HG02852 (cell line): ENCODE results near the gene VANGL1.
A peak's percentile ranks its signal among the peaks of the same experiment; 100 is the strongest.

ENCODE experiments used
- ATAC-seq: cut with Tn5 transposase; IDR thresholded peaks from one replicate; pipeline ENCODE4 v1.9.1; 2021; ENCODE audit warnings: mild to moderate bottlenecking, moderate library complexity; ENCODE audit not compliant: unreplicated experiment

VANGL1 gene

DNA sequence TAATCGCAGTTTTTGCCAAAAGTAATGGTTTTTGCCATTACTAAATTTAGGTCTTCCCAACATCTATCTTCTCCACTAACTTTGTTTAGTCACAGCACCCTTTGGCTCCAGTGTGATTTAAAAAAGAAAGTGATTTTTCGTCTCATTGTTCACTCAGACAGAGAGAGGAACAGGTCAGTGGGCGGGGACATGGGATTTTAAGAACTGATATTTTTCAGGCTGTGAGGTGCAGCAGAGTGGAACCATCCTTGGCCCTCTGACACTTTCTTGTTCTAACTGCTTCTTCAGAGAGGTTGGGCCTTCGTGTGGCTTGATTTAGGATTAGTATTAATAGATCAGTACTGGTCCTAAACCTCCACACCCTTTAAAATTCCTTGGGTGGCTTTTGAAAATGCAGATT, 88.0 kb downstream of the VANGL1 start:
- ATAC-seq = peak; percentile 96

DNA sequence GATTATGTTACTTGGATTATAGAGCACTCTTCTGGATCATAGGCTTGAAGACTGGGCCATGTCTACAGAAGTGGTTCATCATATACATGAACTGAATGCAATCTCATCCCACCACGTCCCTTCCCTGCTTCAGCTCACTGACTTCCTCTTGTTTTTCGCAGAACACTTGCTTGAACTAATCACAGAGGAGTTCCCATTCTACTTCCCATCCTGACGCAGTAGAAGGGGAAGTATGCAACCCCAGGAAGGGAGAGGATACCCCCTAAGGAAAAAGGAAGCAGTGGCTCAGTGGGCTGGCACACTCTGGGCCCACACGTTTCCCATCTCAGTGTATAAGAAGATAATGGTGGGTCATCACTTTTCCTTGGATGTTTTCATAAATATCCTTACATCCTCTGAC, 90.5 kb downstream of the VANGL1 start:
- no peak for ATAC-seq

DNA sequence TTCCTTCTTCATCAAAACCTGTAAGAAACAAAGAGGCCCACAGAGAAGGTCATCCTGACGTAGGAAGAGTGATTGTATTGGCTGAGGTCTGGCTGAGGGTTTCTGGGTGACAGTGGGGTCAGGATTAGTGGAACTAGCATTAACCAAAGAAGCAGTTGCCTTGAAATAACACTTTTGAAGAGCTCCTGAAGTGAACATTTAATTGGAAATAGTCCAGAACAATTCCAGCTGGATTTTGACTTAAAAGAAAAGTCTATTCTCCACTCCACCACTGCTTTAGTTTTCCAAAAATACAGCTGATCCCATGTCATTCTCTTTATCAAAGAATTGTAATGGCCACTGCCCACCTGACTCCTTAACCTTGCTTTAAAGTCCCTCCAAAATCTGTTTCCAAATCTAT, 99.0 kb downstream of the VANGL1 start:
- ATAC-seq = no peak

DNA sequence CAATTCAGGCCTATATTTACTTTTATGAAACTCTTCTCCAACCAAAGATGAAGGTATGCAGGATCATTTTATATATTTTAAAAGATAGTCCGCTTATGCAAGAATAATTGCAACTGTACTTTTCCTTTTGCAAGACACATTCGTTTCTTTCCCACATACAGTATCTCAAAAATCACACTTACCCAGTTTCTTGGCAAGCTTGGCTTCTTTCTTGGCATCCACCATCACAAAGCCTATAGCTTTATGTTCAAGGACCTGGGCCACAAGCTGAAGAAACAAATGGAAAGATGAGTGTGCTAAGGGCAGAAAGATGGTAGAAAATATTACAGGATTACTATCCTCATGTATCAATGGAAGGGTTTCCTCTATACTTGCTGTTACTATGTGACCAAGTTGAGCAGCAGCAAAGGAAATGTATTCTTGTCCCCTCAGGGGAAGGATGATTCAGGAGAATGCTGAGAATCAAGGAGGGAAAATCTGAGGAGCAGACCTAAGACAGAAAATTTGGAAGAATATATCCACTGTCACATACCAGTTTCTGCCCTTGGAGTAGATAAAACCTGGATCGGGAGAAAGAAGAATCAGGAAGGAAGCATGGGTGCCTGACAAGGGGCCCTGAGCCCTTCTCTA, 103.0 kb downstream of the VANGL1 start:
- ATAC-seq = no peak

DNA sequence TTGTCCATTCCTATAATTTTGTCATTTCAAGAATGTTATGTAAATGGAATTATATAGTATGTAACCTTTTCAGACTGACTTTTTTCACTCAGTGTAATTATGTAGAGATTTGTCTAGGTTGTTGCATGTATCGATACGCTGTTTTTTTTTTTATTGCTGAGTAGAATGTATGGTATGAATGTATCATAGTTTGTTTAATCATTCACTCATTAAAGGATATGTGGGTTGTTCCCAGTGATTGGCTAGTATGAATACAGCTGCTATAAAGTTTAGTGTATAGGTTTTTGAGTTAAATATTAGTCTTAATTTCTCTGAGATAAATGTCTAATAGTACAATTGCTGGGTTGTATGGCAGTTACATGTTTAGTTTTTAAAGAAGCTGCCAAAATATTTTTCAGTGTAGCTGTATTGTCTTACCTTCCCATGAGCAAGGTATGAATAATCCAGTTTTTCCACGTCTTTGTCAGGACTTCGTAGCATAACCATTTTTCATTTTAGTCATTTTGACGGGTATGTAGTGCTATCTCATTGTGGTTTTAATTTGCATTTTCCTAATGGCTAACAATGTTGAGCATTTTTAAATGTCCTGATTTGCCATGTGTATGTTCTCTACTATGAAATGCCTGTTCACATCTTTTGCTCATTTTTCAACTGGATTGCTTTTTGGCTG, 104.4 kb downstream of the VANGL1 start:
- no peak for ATAC-seq
